ENCODE data around the gene DNAJC4. TPM values are rescaled to one million over a fixed set of nuclear protein-coding genes. Genes with fewer than 3 reads are reported as not detected.

DNAJC4 gene
- total and polyA plus RNA-seq, 2 of the 8 experiments (the other 6 are each of a cell fraction or from before 2014, with no cell fraction given), result 14.6 to 31.0 TPM

- TF ChIP-seq HDAC6 (IDR thresholded peaks at IDR 0.05; ENCODE audit: low read depth, low read length), result no peak
Measured at GRCh38 chr11:64262271-64263002, 32.1 kb downstream of the DNAJC4 start (continued).

All from H1 (cell line).